ENCODE results near the gene HDAC4.

HDAC4 gene

GRCh38 chr2:239425631-239426030, 24.8 kb upstream of the HDAC4 start:
- DNase-seq (ENCODE audit: low read depth): no peak

- DNase-seq (ENCODE audit: low read depth): no peak
These were observed 23.7 kb upstream of the HDAC4 start for GRCh38 chr2:239424337-239425045.

- DNase-seq (ENCODE audit: low read depth): no peak
These were observed 22.7 kb upstream of the HDAC4 start for GRCh38 chr2:239423551-239423950.

DNA sequence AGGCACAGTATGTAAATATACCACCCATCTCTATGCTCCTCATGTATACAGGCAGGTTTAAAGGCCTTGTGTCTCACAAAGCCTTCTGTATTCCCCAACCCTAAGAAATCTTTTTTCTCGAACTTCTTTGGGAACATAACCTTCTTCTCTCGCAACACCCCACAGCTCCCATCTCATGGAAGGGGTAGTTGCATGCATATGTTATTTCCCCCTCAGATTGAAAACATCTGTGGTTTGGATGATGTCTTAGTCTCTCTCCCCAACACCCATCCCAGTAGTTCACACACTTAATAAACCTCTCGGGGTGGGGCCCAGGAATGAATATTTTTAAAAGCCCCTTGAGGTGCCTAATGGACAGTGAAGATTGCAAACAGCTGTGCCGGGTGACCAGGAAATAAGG, 21.0 kb upstream of the HDAC4 start:
- DNase-seq (ENCODE audit: low read depth): no peak

- DNase-seq (ENCODE audit: low read depth): no peak
These were observed 19.3 kb upstream of the HDAC4 start for GRCh38 chr2:239420082-239420481.

DNA sequence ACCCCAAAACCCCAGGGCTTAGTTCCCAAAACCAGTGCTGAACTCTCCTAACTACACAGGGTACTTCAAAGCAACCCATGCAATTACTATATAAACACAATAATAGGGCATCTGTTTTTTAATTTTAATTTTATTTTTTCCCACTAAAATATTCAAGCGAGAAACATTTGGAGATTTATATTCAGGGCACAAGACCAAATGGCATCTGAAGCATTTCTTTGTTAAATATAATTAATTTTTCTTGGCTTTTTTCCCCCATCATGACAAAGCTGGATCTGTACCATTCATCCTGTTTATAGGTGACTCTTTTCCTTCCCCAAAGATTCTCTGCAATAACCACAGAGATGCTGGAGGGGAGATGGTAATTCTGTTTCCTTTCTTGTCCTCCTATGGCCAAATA, 18.1 kb upstream of the HDAC4 start:
- no peak for DNase-seq (ENCODE audit: low read depth)

DNA sequence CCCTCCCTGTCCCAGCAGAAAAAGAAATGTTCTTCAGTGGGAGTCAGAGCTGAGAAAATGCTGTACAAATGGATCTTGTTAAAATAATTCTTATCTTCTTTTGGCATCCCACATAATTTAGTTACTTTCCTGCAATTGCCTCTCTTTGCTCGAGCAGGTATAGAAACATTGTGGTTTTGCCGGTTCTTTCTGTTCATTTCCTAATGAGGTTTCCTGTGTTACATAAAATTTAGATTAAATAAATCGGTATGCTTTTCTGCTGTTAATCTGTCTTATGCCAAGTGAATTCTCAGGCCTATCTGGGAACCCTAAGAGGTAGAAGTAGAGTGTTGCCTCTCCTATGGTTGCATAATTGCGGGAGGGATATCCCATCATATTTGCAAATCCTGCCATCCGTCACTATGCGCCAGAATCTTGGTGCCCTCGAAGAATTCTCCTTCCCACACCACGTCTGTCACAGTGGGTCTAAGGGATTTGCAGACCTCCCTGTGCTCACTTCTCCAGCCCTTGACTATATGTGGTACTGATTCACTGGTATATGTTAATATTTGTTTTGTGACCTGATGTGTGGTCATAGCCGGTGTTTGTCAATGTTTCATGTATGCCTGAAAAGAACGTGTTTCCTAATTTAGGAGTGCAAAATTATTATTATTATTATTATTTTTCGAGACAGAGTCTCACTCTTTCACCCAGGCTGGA, 12.2 kb upstream of the HDAC4 start:
- no peak for DNase-seq (ENCODE audit: low read depth)

DNA sequence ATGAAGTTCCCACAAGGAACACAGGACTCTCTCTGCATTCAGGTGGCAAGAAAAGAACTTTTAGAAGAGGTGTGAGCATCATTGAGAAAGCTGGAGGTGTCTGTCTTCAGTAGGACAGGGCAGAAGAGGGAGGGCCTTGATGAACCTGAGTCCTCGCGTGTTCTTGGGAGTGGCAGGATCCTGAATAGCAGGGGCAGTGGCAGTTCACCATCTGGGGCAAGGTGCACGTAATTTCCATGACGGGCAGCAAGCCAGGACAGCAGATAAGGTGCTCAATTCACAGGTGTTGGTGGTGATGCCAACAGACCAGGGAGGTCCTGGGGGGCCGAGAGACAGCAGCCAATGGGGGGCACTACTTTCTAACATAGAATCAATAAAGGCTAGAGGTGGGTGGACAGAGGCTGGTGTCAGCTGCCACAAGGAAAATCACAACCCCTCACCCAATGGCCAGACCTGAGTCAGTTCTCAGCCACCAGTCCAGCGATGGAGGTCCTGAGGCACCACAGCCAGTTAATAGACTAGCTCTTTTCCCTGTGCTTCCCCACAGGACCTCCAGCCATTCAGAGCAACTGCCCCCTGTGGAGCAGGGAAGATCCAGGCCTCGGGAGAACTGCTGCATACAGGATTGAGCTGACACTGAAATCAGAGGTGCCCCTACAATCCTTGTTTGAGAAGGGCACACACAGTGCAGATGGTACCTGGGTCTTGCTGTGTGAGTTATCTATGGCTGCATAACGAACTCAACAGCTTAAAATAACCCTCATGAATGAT, 10.9 kb upstream of the HDAC4 start:
- no peak for DNase-seq (ENCODE audit: low read depth)

GRCh38 chr2:239411117-239411516, 10.3 kb upstream of the HDAC4 start:
- DNase-seq (ENCODE audit: low read depth): no peak

- DNase-seq (ENCODE audit: low read depth): no peak
These were observed 9.2 kb upstream of the HDAC4 start for GRCh38 chr2:239409976-239410375.

DNA sequence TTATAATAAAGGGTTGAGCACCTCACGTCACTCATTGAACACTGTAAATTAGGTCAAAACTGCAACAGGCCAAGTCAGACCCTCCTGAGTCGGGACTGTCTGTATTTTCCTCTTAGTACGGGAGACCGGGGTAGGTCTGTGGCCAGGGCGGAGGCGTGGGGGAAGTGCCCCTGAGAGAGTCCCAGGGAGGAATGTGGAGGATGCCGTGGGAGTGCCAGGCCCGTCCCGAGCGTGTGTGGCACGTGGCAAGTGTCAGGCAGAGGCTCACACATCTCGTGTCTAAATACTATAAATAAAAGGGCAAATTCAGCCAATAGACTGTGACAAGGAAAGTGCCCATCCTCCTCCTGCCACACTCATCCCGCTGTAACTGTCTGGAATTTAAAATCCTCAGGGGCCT, 6.3 kb upstream of the HDAC4 start:
- no peak for DNase-seq (ENCODE audit: low read depth)

- DNase-seq (ENCODE audit: low read depth): no peak
These were observed 5.6 kb upstream of the HDAC4 start for GRCh38 chr2:239406316-239406995.

DNA sequence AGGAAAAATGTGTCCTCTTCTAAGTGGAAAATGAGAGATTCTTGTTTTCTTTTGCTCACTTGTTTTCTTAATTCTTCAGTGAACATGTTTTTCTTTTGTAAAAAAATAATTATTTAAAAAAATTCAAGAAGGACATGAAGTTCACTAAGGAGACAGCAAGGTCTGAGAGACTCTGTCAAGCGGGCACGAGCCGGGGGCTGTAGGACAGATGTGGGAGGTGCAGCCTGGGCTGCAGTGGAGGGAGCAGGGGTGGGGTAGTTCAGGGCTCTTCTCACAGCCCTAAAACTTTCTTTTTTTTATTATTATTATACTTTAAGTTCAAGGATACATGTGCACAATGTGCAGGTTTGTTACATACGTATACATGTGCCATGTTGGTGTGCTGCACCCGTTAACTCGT, 4.3 kb upstream of the HDAC4 start:
- no peak for DNase-seq (ENCODE audit: low read depth)

GRCh38 chr2:239402666-239403065, 1.8 kb upstream of the HDAC4 start:
- no peak for DNase-seq (ENCODE audit: low read depth)

- DNase-seq (ENCODE audit: low read depth): no peak
These were observed 1.0 kb upstream of the HDAC4 start for GRCh38 chr2:239401881-239402233.

- peak; percentile 97 for DNase-seq (ENCODE audit: low read depth)
These were observed 454 bp upstream of the HDAC4 start for GRCh38 chr2:239401067-239401880.

GRCh38 chr2:239399921-239400595, 762 bp downstream of the HDAC4 start:
- DNase-seq (ENCODE audit: low read depth): no peak

DNA sequence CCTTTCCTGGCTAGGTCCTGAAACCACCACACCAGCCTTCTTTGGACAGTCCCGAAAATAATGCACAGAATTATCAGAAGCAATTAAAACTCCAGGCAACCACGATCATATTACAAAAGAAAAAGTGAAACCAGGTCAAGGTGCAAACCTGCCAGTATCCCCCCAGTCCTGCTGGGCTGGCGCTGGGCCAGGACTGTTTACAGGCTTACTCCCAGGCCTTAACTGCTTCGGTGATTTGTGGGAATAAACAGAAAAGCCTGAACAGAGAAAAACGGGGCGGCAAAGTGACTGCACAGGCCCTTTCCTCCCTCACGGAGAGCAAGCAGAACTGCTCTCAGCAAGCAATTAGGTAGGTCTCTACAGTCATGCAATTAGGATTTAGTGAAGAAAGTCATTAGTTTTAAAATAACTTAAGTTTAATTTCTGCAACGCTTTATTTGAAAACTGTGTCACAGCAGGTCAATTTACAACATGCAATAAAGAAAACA, 1.3 kb downstream of the HDAC4 start:
- no peak for DNase-seq (ENCODE audit: low read depth)

DNA sequence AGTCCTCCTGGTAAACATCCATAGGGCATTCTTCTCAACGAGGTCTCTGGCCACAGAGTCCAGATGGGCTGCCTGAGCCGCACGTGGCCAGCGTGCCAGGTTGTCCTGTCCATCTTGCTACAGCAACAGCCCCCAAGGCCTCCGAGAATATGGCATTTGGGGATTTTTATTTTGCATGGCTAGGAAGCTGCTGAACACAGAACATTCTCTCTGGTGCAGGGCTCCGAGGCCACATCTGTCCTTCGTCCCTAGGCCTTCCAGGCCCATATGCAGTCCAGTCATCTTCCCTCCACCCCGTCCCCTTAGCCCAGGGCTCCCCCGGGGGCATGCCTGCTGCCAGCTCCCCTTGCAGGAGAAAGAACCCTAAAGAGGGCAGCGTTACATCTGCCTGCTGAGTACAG, 2.3 kb downstream of the HDAC4 start:
- DNase-seq (ENCODE audit: low read depth): no peak

GRCh38 chr2:239397931-239398471, 2.8 kb downstream of the HDAC4 start:
- DNase-seq (ENCODE audit: low read depth): no peak
